Ectodermal cell (in vitro differentiated cells): ENCODE data around the gene ZCCHC18. TPM values are rescaled to one million over a fixed set of nuclear protein-coding genes. Genes with fewer than 3 reads are reported as not detected.
"Not testable (repeated sequence)": the region's sequence is repeated elsewhere in the genome, so short reads cannot be mapped to it uniquely, and the experiment has no call there.

Experiments
- H3K27ac ChIP-seq: 2 replicates; pipeline ENCODE4 v1.7.0; 2013; ENCODE audit warnings: mild to moderate bottlenecking, low read depth, low read length; ENCODE audit not compliant: insufficient read depth, poor library complexity, severe bottlenecking
- H3K27me3 ChIP-seq: 2 replicates; pipeline ENCODE4 v1.7.0; 2013; ENCODE audit warnings: mild to moderate bottlenecking, low read length; ENCODE audit not compliant: insufficient read depth, control insufficient read depth, poor library complexity, severe bottlenecking
- H3K36me3 ChIP-seq: one replicate; pipeline ENCODE4 v1.7.0; 2013; ENCODE audit warnings: low read length; ENCODE audit not compliant: control insufficient read depth, insufficient read depth
- H3K4me1 ChIP-seq: one replicate; pipeline ENCODE4 v1.7.0; 2013; ENCODE audit warnings: low read length; ENCODE audit not compliant: control insufficient read depth, insufficient read depth
- H3K4me3 ChIP-seq: 2 replicates; pipeline ENCODE4 v1.7.0; 2013; ENCODE audit warnings: low read depth, low read length, control low read depth; ENCODE audit not compliant: insufficient read depth
- H3K9me3 ChIP-seq: 2 replicates; pipeline ENCODE4 v1.7.0; 2013; ENCODE audit warnings: mild to moderate bottlenecking, low read length, moderate library complexity; ENCODE audit not compliant: control insufficient read depth
- WGBS, 2 experiments: methylation state at CpG; one replicate each; pipeline ENCODE4 v1.1.7; 2013; ENCODE audit warnings: missing lambda C conversion rate in 2 of 2; 5-methylcytosine and 5-hydroxymethylcytosine counted together
- polyA plus RNA-seq, 4 experiments: library from polyadenylated mRNA; stranded (reverse); fragments of 50-300 nt; gene quantifications; one replicate each; pipeline ENCODE4 v1.2.3, GENCODE V29; 2013

Gene ZCCHC18
- 8.4 TPM for polyA plus RNA-seq (2013, experiment 1 of 4)
- polyA plus RNA-seq (2013, experiment 2 of 4), result 7.1 TPM
- 7.3 TPM for polyA plus RNA-seq (2013, experiment 3 of 4)
- 9.5 TPM for polyA plus RNA-seq (2013, experiment 4 of 4)

- peak within 1 kb of the TSS; percentile 82 for H3K27ac ChIP-seq
- peak within 1 kb of the TSS; percentile 60 for H3K4me3 ChIP-seq
- WGBS, 2 experiments, result 0% methylated on average over 67 of the region's 67 CpGs
These were observed at the start of gene ZCCHC18 for GRCh38 chrX:104112326-104112951. TSS of gene ZCCHC18 (plus strand) at chrX:104112523. CDS start at chrX:104114112, 1,589 bp downstream.

GRCh38 chrX:104062636-104063035 is 49.7 kb upstream of the ZCCHC18 start:
- not testable (repeated sequence) for H3K4me1 ChIP-seq, H3K36me3 ChIP-seq, H3K27ac ChIP-seq, H3K27me3 ChIP-seq, H3K9me3 ChIP-seq, H3K4me3 ChIP-seq
- 100% methylated on average over 5 of the region's 18 CpGs for WGBS, 2 experiments

More at GRCh38 chrX:104112326-104112951, at the start of gene ZCCHC18:
- Histone ChIP-seq H3K4me1 (peaks cover 4% of the 10 kb centered on the region), H3K36me3 (no peaks in the 10 kb centered on the region), H3K9me3 (no peaks in the 10 kb centered on the region), H3K27me3 (no peaks in the 10 kb centered on the region)

DNA sequence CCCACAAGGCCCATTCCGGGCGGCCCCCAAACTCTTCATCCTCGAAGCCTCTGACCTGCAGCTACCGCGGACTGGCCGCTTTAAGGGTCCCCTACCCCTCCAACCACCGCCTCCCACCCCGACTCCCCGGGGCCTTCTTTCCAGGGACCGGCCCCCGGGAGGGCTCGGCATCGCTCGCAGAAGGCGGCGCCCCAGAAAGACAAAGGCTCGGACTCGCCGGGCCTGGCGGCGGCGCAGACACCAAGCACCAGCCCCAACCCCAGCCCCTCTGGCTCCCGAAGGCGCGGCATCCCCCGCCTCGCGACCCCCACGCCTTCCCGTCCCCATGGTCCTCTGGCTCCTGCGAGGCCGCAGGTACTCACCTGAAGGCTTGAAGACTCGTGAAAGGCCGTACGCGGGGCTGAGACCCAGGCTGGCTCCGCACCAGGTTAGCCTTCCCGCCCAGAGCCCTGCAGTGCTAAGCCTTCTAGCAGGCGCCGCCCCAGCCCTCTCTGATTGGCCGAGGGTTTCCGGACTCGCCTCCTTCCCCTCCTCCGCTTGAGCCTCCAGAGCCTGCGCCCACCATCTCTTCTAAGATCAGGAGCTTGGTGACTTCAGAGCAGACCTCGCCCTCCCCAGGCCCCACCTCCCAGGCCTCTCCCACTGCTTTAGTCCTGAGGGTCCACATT is 36.4 kb upstream of the ZCCHC18 start, which contains the start of gene TMSB15C:
TSS of gene TMSB15C (minus strand) at position 459 of the 668 bp plus-strand sequence.
- H3K27ac ChIP-seq, result not testable (repeated sequence)
- WGBS, 2 experiments, result no CpG with 5 or more reads among the region's 46 CpGs

GRCh38 chrX:104077854-104078253 is 34.5 kb upstream of the ZCCHC18 start:
- not testable (repeated sequence) for H3K9me3 ChIP-seq, H3K36me3 ChIP-seq, H3K4me1 ChIP-seq, H3K27me3 ChIP-seq, H3K27ac ChIP-seq, H3K4me3 ChIP-seq
- no CpG with 5 or more reads among the region's 6 CpGs for WGBS, 2 experiments

More for the DNA sequence above, 36.4 kb upstream of the ZCCHC18 start, which contains the start of gene TMSB15C:
- H3K4me3 ChIP-seq, H3K4me1 ChIP-seq, H3K9me3 ChIP-seq, H3K27me3 ChIP-seq, H3K36me3 ChIP-seq: not testable (repeated sequence)

GRCh38 chrX:104084063-104084462 is 28.3 kb upstream of the ZCCHC18 start:
- whole genome bisulfite sequencing, 2 experiments, result 90 to 93% methylated on average over 4 of the region's 4 CpGs
- Histone ChIP-seq H3K27me3 (no peaks in the 10 kb centered on the region), H3K4me1 (no peaks in the 10 kb centered on the region), H3K9me3 (no peaks in the 10 kb centered on the region), H3K4me3 (no peak overlapping the region), H3K36me3 (no peaks in the 10 kb centered on the region), H3K27ac (no peak overlapping the region)

DNA sequence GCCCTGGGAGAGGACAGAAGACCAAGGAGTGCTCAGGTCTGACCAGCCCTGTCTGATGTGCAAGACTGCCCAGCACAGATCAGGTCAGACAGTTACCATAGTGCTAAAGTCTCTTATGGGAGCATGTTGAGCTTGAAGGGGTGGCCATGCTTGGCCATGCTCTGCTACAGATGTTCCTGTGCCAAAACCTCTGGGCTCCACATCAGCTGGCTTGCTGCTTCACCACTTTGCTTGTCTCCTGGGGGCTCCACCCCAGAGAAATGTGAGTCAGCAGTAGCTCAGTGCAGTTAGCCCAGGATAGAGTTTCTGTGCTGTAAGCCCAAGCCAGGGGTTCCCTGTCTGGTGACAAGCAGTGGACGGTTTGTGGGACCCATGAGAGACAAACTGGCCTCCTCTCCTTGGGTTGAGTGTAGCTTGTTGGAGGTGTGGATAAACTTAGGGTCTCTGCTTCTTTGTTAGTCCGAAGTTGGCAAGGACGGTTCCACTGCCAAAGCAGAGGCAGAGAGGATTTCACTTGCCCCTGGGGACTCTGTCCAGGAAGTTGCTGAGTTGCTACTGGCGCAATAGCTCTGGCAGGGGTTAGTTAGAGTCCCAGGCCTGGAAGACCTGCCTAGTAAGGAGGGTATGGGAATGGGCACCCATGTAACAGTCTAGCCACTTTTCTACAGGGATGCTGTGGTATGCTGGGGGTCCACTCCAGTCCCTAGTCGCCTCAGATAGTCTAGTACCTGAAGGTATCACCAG is 27.6 kb upstream of the ZCCHC18 start:
- H3K4me1 ChIP-seq, result no peaks in the 10 kb centered on the region
- no peak overlapping the region for H3K4me3 ChIP-seq
- no peaks in the 10 kb centered on the region for H3K9me3 ChIP-seq
- no peak overlapping the region for H3K27ac ChIP-seq
- H3K27me3 ChIP-seq, result no peaks in the 10 kb centered on the region
- H3K36me3 ChIP-seq, result no peaks in the 10 kb centered on the region
- 93% methylated on average over 5 of the region's 5 CpGs for WGBS, 2 experiments

GRCh38 chrX:104085477-104085876 is 26.8 kb upstream of the ZCCHC18 start:
- H3K4me3 ChIP-seq, result no peak overlapping the region
- no peaks in the 10 kb centered on the region for H3K27me3 ChIP-seq
- no peaks in the 10 kb centered on the region for H3K9me3 ChIP-seq
- no peaks in the 10 kb centered on the region for H3K4me1 ChIP-seq
- WGBS, 2 experiments, result 93% methylated on average over 7 of the region's 7 CpGs
- H3K27ac ChIP-seq, result no peak overlapping the region
- H3K36me3 ChIP-seq, result no peaks in the 10 kb centered on the region

- no peaks in the 10 kb centered on the region for H3K9me3 ChIP-seq
These were observed 26.4 kb upstream of the ZCCHC18 start for GRCh38 chrX:104085919-104086318.

DNA sequence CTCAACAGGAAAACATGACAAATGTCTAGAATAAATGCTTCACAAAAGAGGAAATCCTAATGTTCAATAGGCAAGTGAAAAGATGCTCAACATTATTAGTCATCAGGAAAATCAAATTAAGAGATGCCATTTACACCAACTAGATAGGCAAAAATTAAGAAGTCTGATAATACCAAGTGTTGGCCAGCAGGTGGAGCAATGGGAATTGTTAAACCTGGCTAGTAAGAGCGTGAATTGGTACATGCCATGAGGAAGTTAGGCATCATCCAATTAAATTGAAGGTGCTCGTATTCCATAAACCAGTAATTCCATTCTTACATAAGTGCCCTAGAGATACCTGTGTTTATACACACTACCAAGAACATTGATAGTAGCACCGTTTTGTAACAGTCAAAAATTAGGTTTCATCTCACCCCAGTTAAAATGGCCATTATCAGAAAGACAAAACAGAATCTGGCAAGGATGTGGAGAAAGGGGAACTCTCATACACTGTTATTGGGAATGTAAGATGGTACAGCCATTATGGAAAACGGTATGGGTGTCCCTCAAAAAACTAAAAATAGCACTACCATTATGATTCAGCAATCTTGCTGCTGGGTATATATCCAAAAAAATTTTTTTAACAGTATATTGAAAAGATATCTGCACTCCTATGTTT is 14.0 kb upstream of the ZCCHC18 start:
- Histone ChIP-seq H3K9me3 (no peaks in the 10 kb centered on the region), H3K27ac (no peak overlapping the region), H3K4me1 (no peaks in the 10 kb centered on the region), H3K27me3 (no peaks in the 10 kb centered on the region), H3K36me3 (no peaks in the 10 kb centered on the region), H3K4me3 (no peak overlapping the region)
- 0 to 10% methylated on average over 1 to 3 of the region's 4 CpGs for WGBS, 2 experiments

More at GRCh38 chrX:104085919-104086318, 26.4 kb upstream of the ZCCHC18 start:
- 89 to 93% methylated on average over 7 of the region's 7 CpGs for WGBS, 2 experiments
- H3K27ac ChIP-seq, result no peak overlapping the region
- no peaks in the 10 kb centered on the region for H3K36me3 ChIP-seq
- no peaks in the 10 kb centered on the region for H3K4me1 ChIP-seq
- no peak overlapping the region for H3K4me3 ChIP-seq
- no peaks in the 10 kb centered on the region for H3K27me3 ChIP-seq

DNA sequence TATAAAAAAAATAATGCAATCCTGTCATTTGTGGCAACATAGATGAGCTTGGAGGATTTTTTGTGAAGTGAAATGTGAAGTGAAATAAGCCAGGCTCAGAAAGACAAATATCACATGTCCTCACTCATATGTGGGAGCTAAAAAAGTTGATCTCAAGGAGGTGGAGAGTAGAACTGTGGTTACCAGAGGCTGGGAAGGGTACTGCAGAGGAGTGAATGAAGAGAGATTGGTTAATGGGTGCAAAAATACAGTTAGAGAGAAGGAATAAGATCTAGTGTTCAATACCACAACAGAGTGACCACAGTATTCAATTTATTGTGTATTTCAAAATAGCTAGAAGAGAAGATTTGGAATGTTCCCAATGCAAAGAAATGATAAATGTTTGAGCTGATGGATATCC is 13.4 kb upstream of the ZCCHC18 start:
- H3K36me3 ChIP-seq, result no peaks in the 10 kb centered on the region
- H3K4me1 ChIP-seq, result no peaks in the 10 kb centered on the region
- H3K4me3 ChIP-seq, result no peak overlapping the region
- H3K27me3 ChIP-seq, result no peaks in the 10 kb centered on the region
- H3K9me3 ChIP-seq, result no peaks in the 10 kb centered on the region
- H3K27ac ChIP-seq, result no peak overlapping the region
